K562 (cell line): ENCODE data around the gene MYO1H. TPM values are rescaled to one million over a fixed set of nuclear protein-coding genes. Genes with fewer than 3 reads are reported as not detected.

Source experiments
- ATAC-seq: fragments of 200-7000 bp; cut with Tn5 transposase; 3 replicates; pipeline ENCODE4 v1.9.1; 2020; ENCODE audit warnings: moderate library complexity
- BruUV-seq: library from RNA; stranded (reverse); fragments of 400-500 nt; replicated peaks from 2 replicates; lab custom pipeline; 2021; lab: Mats Ljungman, UMichigan
- CTCF ChIA-PET: fragments of 300-600 bp; formaldehyde crosslinking; extraction: SDS; loops from one replicate; lab custom pipeline; 2021; ENCODE audit warnings: low intra/inter-chr PET ratio; lab: Yijun Ruan, JAX
- POLR2A ChIA-PET: fragments of 300-600, 350-650 bp; sonication (Branson Sonifier 250); formaldehyde crosslinking; extraction: SDS; loops from one replicate; lab custom pipeline; 2021; ENCODE audit warnings: antibody characterized with exemption, inconsistent platforms; lab: Yijun Ruan, JAX
- DNase-seq, 4 experiments: peaks; one replicate each; pipeline versions ENCODE4 v3.0.0 to v3.0.0-alpha.2; 2011 to 2018; ENCODE audit warnings: low spot score in 3 of 4, mixed read lengths in 3 of 4; ENCODE audit errors: extremely low read depth in 1 of 4
- FAIRE-seq: peaks from 2 replicates; lab custom pipeline; 2011; peaks lifted over from hg19 to GRCh38; lab: Jason Lieb, UNC
- H2AFZ ChIP-seq: 2 replicates; pipeline ENCODE4 v1.6.0; 2011; ENCODE audit warnings: low read depth, low read length, control low read depth, inconsistent platforms
- H3K27ac ChIP-seq: fragments of 200-600 bp; 3 replicates; pipeline ENCODE4 v1.8.0; 2011; ENCODE audit warnings: low read depth, mild to moderate bottlenecking, control low read depth, inconsistent platforms, low read length, moderate library complexity, mixed read lengths; ENCODE audit errors: extremely low read depth
- H3K27me3 ChIP-seq, 2 experiments: fragments of 300-600 bp in 1 of 2; 2 replicates in 1 of 2; 3 replicates in 1 of 2; pipeline versions ENCODE4 v1.6.0 to v1.8.0; 2011; ENCODE audit warnings: inconsistent platforms in 2 of 2, low read length in 2 of 2, mild to moderate bottlenecking in 1 of 2, mixed read lengths in 1 of 2, moderate library complexity in 1 of 2; ENCODE audit not compliant: control insufficient read depth in 2 of 2, insufficient read depth in 2 of 2
- H3K36me3 ChIP-seq: fragments of 300-600 bp; 3 replicates; pipeline ENCODE4 v1.8.0; 2011; ENCODE audit warnings: mild to moderate bottlenecking, low read length, inconsistent platforms; ENCODE audit not compliant: control insufficient read depth, insufficient read depth
- H3K4me1 ChIP-seq, 2 experiments: fragments of 200-600 bp in 1 of 2; replicated peaks in 1 of 2; 2 replicates in 1 of 2; 3 replicates in 1 of 2; pipeline versions ENCODE4 v1.5.1 to v1.8.0; 2011; ENCODE audit warnings: inconsistent platforms in 2 of 2, low read length in 2 of 2, mild to moderate bottlenecking in 1 of 2, mixed read lengths in 1 of 2, moderate library complexity in 1 of 2; ENCODE audit not compliant: control insufficient read depth in 2 of 2, insufficient read depth in 2 of 2
- H3K4me2 ChIP-seq: 2 replicates; pipeline ENCODE4 v1.6.1; 2011; ENCODE audit warnings: low read length, control low read depth, inconsistent platforms, mixed read lengths; ENCODE audit not compliant: insufficient read depth
- H3K4me3 ChIP-seq: fragments of 200-600 bp; sonication (generic), shearing (Covaris generic); 2 replicates; pipeline ENCODE4 v1.5.1; 2016; ENCODE audit warnings: control low read depth, inconsistent platforms
- H3K79me2 ChIP-seq: fragments of 200-600 bp; 3 replicates; pipeline ENCODE4 v1.8.0; 2011; ENCODE audit warnings: low read length, inconsistent platforms; ENCODE audit not compliant: control insufficient read depth, insufficient read depth
- H3K9ac ChIP-seq, 2 experiments: 2 replicates each; pipeline versions ENCODE4 v1.6.0 to v1.6.1; 2011; ENCODE audit warnings: low read depth in 2 of 2, low read length in 2 of 2, control low read depth in 1 of 2, inconsistent platforms in 1 of 2, mild to moderate bottlenecking in 1 of 2, mixed read lengths in 1 of 2; ENCODE audit not compliant: insufficient read depth in 1 of 2
- H3K9me1 ChIP-seq: one replicate; pipeline ENCODE4 v1.6.0; 2011; ENCODE audit warnings: inconsistent platforms, mild to moderate bottlenecking, low read length, moderate library complexity; ENCODE audit not compliant: control insufficient read depth, insufficient read depth
- H3K9me3 ChIP-seq: replicated peaks from 2 replicates; pipeline ENCODE4 v1.5.1; 2011; ENCODE audit warnings: low read depth, low read length, inconsistent platforms; ENCODE audit not compliant: control insufficient read depth, insufficient read depth
- H4K20me1 ChIP-seq: replicated peaks from 2 replicates; pipeline ENCODE4 v1.6.1; 2011; ENCODE audit warnings: low read length, inconsistent platforms, mixed read lengths; ENCODE audit not compliant: control insufficient read depth, insufficient read depth
- CREB3 ChIP-seq: fragments of 450-650 bp; conservative IDR thresholded peaks from 2 replicates; pipeline ENCODE4 v1.6.1; 2016; ENCODE audit warnings: missing genetic modification characterization, low read depth, mild to moderate bottlenecking, missing compliant biosample characterization, moderate library complexity
- ZNF12 ChIP-seq: sonication (generic); formaldehyde crosslinking; IDR thresholded peaks from 2 replicates; pipeline ENCODE4 v1.4.0; 2020; ENCODE audit warnings: mild to moderate bottlenecking, missing genetic modification reagents
- WGBS: fragments of 100-300 bp; shearing (Covaris generic); methylation state at CpG from one replicate; pipeline ENCODE4 v1.1.6; 2016; ENCODE audit warnings: low coverage, mixed read lengths; ENCODE audit not compliant: insufficient coverage; ENCODE audit errors: missing lambda C conversion rate; 5-methylcytosine and 5-hydroxymethylcytosine counted together
- in situ Hi-C: fragments of 300-500 bp; cut with MboI; formaldehyde crosslinking; loops from 4 replicates; pipeline ENCODE4 v1.15.0; 2018; ENCODE audit warnings: inconsistent platforms, mixed read lengths
- intact Hi-C: fragments of 100-400 bp; cut with micrococcal nuclease; formaldehyde crosslinking; loops from 2 replicates; pipeline ENCODE4 v1.14.2; 2022
- polyA plus RNA-seq, 8 experiments: library from polyadenylated mRNA; depleted of rRNA in 4 of 8; stranded (reverse) in 5 of 8; unstranded in 3 of 8; fragments of >200 nt; fragmentation: Nextera tagmentation in 2 of 8; fragmentation: Illumina TruSeq in 1 of 8; extraction: Ambion mirVana in 2 of 8; extraction: Trizol in 1 of 8; gene quantifications; 2 replicates each; pipeline versions ENCODE4 v1.2.1 to v1.2.3, GENCODE V29; 2011 to 2014; ENCODE audit warnings: inconsistent platforms in 1 of 8, missing spikeins in 1 of 8
- total RNA-seq, 7 experiments: library from RNA; depleted of rRNA in 6 of 7; stranded (reverse); fragments of >200 nt in 6 of 7; fragmentation: Illumina TruSeq in 2 of 7; extraction: Trizol in 2 of 7; gene quantifications; 2 replicates each; pipeline versions ENCODE4 v1.2.1 to v1.2.3, GENCODE V29; 2011 to 2021; ENCODE audit warnings: low replicate concordance in 1 of 7

The MYO1H gene
- total and polyA plus RNA-seq, 9 of the 15 experiments (the other 6 are each of a cell fraction or from before 2014, with no cell fraction given) = not detected

GRCh38 chr12:109383240-109383639 lies 35.5 kb downstream of the MYO1H start:
- in situ Hi-C loops = loop anchor here (10.0 kb wide), 1 partner anchor 268 kb away; the partner anchor contains the start of gene ACACB
- ChIA-PET CTCF (interaction anchor here (1.0 kb wide), 1 partner anchor 177 kb away, joined by 3 read pairs; no protein-coding TSS in a partner anchor), POLR2A (no interaction called here)
- no peaks in the 10 kb centered on the region for H3K9me1 ChIP-seq
- no peaks in the 10 kb centered on the region for H3K9me3 ChIP-seq
- no peaks in the 10 kb centered on the region for H3K79me2 ChIP-seq
- intact Hi-C loops = loop anchor here (10.0 kb wide), 1 partner anchor 248 kb away; no protein-coding TSS in a partner anchor
- TF ChIP-seq CREB3 = no peak
- TF ChIP-seq ZNF12 (CRISPR knock-in tag) = peak; percentile 93
- no TSS peak for BruUV-seq
- no peak overlapping the region for H3K27ac ChIP-seq
- no peaks in the 10 kb centered on the region for H3K4me1 ChIP-seq
- no peak overlapping the region for H3K4me3 ChIP-seq
- H3K27me3 ChIP-seq = peaks cover 5 to 6% of the 10 kb centered on the region in 2 experiments; a peak in 2 of 5 replicates
- H3K9ac ChIP-seq = no peak overlapping the region
- no peaks in the 10 kb centered on the region for H3K36me3 ChIP-seq
- H2AFZ ChIP-seq = no peak overlapping the region
- no peak for ATAC-seq
- DNase-seq = no peak
- no peak for FAIRE-seq
- H4K20me1 ChIP-seq = no peaks in the 10 kb centered on the region
- no peak overlapping the region for H3K4me2 ChIP-seq
- WGBS = 8% methylated on average over 2 of the region's 2 CpGs
